Ishikawa (cell line): ENCODE results near the gene ZNF155.

Experiments
- CEBPB ChIP-seq: IDR thresholded peaks from 2 replicates; pipeline ENCODE4 v1.6.1; 2012
- CREB1 ChIP-seq: IDR thresholded peaks from 2 replicates; pipeline ENCODE4 v1.6.1; 2012; ENCODE audit warnings: low read depth
- EGR1 ChIP-seq: IDR thresholded peaks from 2 replicates; pipeline ENCODE4 v1.6.1; 2012
- EP300 ChIP-seq: IDR thresholded peaks from 2 replicates; pipeline ENCODE4 v1.6.1; 2012; ENCODE audit warnings: borderline replicate concordance
- FOXM1 ChIP-seq: IDR thresholded peaks from 2 replicates; pipeline ENCODE4 v1.6.1; 2012; ENCODE audit warnings: low read depth, borderline replicate concordance
- MAX ChIP-seq: IDR thresholded peaks from 2 replicates; pipeline ENCODE4 v1.6.1; 2012
- REST ChIP-seq: IDR thresholded peaks from 2 replicates; pipeline ENCODE4 v1.6.1; 2012; ENCODE audit warnings: low read depth, mild to moderate bottlenecking
- TAF1 ChIP-seq: IDR thresholded peaks from 2 replicates; pipeline ENCODE4 v1.6.1; 2012; ENCODE audit warnings: low read depth, mild to moderate bottlenecking
- TEAD4 ChIP-seq: IDR thresholded peaks from 2 replicates; pipeline ENCODE4 v1.6.1; 2012
- YY1 ChIP-seq: IDR thresholded peaks from 2 replicates; pipeline ENCODE4 v1.6.1; 2012; ENCODE audit warnings: low read depth
- ZBTB7A ChIP-seq: IDR thresholded peaks from 2 replicates; pipeline ENCODE4 v1.6.1; 2012; ENCODE audit warnings: low read depth

GRCh38 chr19:43984687-43985000 lies 656 bp downstream of the ZNF155 start:
- TF ChIP-seq EGR1 (no peak), MAX (no peak), REST (no peak), EP300 (no peak), YY1 (no peak), FOXM1 (no peak), CEBPB (no peak), TEAD4 (no peak), CREB1 (no peak), ZBTB7A (no peak), TAF1 (no peak)
